SK-N-SH (cell line): ENCODE results near the gene COBL. TPM values are rescaled to one million over a fixed set of nuclear protein-coding genes. Genes with fewer than 3 reads are reported as not detected.

Experiments used
- CTCF ChIA-PET: fragments of 300-600, 350-600 bp; formaldehyde crosslinking; extraction: SDS; loops from one replicate; lab custom pipeline; 2021; lab: Yijun Ruan, JAX
- POLR2A ChIA-PET: fragments of 350-600 bp; sonication (Branson Sonifier 250); formaldehyde crosslinking; extraction: SDS; loops from one replicate; lab custom pipeline; 2020; ENCODE audit warnings: antibody characterized with exemption, inconsistent platforms; lab: Yijun Ruan, JAX
- DNase-seq: peaks from one replicate; pipeline ENCODE4 v3.0.0; 2012
- H2AFZ ChIP-seq: fragments of 200-600 bp; sonication (generic); 2 replicates; pipeline ENCODE4 v1.8.1; 2016; ENCODE audit warnings: antibody characterized with exemption, mild to moderate bottlenecking, low read depth
- H3F3A ChIP-seq: fragments of 200-600 bp; sonication (generic); replicated peaks from 2 replicates; pipeline ENCODE3; 2016; ENCODE audit warnings: antibody characterized with exemption, mild to moderate bottlenecking; ENCODE audit not compliant: insufficient read depth
- H3K27ac ChIP-seq, 2 experiments: fragments of 200-500 bp in 1 of 2; fragments of 200-600 bp in 1 of 2; sonication (Bioruptor generic) in 1 of 2; sonication (generic), shearing (Covaris generic) in 1 of 2; 2 replicates each; pipeline versions ENCODE4 v1.5.1 to v1.6.1; 2014 to 2016; ENCODE audit warnings: low read depth in 2 of 2, inconsistent platforms in 1 of 2, low read length in 1 of 2, mild to moderate bottlenecking in 1 of 2, mixed read lengths in 1 of 2
- H3K27me3 ChIP-seq: fragments of 200-600 bp; sonication (generic), shearing (Covaris generic); 2 replicates; pipeline ENCODE4 v1.6.1; 2016; ENCODE audit warnings: mixed run types; ENCODE audit not compliant: insufficient read depth
- H3K36me3 ChIP-seq, 2 experiments: fragments of 200-500 bp in 1 of 2; fragments of 200-600 bp in 1 of 2; sonication (Bioruptor generic) in 1 of 2; sonication (generic) in 1 of 2; replicated peaks in 1 of 2; 2 replicates each; pipeline versions ENCODE3 to v1.5.1; 2014 to 2016; ENCODE audit warnings: low read length in 1 of 2, mild to moderate bottlenecking in 1 of 2; ENCODE audit not compliant: insufficient read depth in 2 of 2, control insufficient read depth in 1 of 2
- H3K4me1 ChIP-seq, 2 experiments: fragments of 200-500 bp in 1 of 2; fragments of 200-600 bp in 1 of 2; sonication (Bioruptor generic) in 1 of 2; sonication (generic), shearing (Covaris generic) in 1 of 2; 2 replicates each; pipeline versions ENCODE4 v1.5.1 to v1.6.1; 2014 to 2016; ENCODE audit warnings: low read depth in 1 of 2, low read length in 1 of 2, mixed run types in 1 of 2; ENCODE audit not compliant: insufficient read depth in 2 of 2, control insufficient read depth in 1 of 2
- H3K4me2 ChIP-seq: fragments of 200-600 bp; sonication (generic), shearing (Covaris generic); 2 replicates; pipeline ENCODE4 v1.6.1; 2017; ENCODE audit warnings: mixed run types
- H3K4me3 ChIP-seq, 2 experiments: fragments of 200-500 bp in 1 of 2; fragments of 200-600 bp in 1 of 2; sonication (Bioruptor generic) in 1 of 2; sonication (generic), shearing (Covaris generic) in 1 of 2; 2 replicates each; pipeline versions ENCODE4 v1.5.1 to v1.8.1; 2014 to 2016; ENCODE audit warnings: low read depth in 2 of 2, inconsistent platforms in 1 of 2, low read length in 1 of 2, mild to moderate bottlenecking in 1 of 2, mixed read lengths in 1 of 2, moderate library complexity in 1 of 2
- H3K79me2 ChIP-seq: fragments of 200-600 bp; sonication (generic); 2 replicates; pipeline ENCODE4 v1.8.1; 2017; ENCODE audit warnings: mild to moderate bottlenecking; ENCODE audit not compliant: insufficient read depth
- H3K9ac ChIP-seq: fragments of 200-600 bp; sonication (generic); 2 replicates; pipeline ENCODE4 v1.6.1; 2017; ENCODE audit warnings: mixed run types
- H3K9me2 ChIP-seq: fragments of 200-600 bp; sonication (generic); 2 replicates; pipeline ENCODE4 v1.6.1; 2017; ENCODE audit warnings: mixed run types
- H3K9me3 ChIP-seq: fragments of 200-600 bp; sonication (generic); 2 replicates; pipeline ENCODE4 v1.6.1; 2017; ENCODE audit warnings: mixed run types, mild to moderate bottlenecking, moderate library complexity
- H4K20me1 ChIP-seq: fragments of 200-600 bp; sonication (generic); 2 replicates; pipeline ENCODE4 v1.6.1; 2017; ENCODE audit warnings: mild to moderate bottlenecking, mixed run types; ENCODE audit not compliant: insufficient read depth
- CHD2 ChIP-seq: fragments of 150-350 bp; IDR thresholded peaks from 2 replicates; pipeline ENCODE4 v1.6.1; 2018; ENCODE audit warnings: low read length; ENCODE audit not compliant: partially characterized antibody
- CTCF ChIP-seq: fragments of 200-600 bp; sonication (generic); IDR thresholded peaks from 2 replicates; pipeline ENCODE4 v1.6.1; 2017; ENCODE audit warnings: antibody characterized with exemption, mild to moderate bottlenecking, moderate library complexity
- ELF1 ChIP-seq: IDR thresholded peaks from 2 replicates; pipeline ENCODE4 v1.4.0; 2012
- EP300 ChIP-seq, 2 experiments: IDR thresholded peaks; 2 replicates each; pipeline versions ENCODE4 v1.4.0 to v1.6.1; 2012; ENCODE audit warnings: borderline replicate concordance in 1 of 2, low read depth in 1 of 2, low read length in 1 of 2
- FOSL2 ChIP-seq: IDR thresholded peaks from 2 replicates; pipeline ENCODE4 v1.4.0; 2012; ENCODE audit warnings: low read depth, mild to moderate bottlenecking, moderate library complexity, borderline replicate concordance
- GABPA ChIP-seq: IDR thresholded peaks from 2 replicates; pipeline ENCODE4 v1.4.0; 2012; ENCODE audit warnings: low read depth, mild to moderate bottlenecking
- GATA2 ChIP-seq: sonication (generic); formaldehyde crosslinking; IDR thresholded peaks from 2 replicates; pipeline ENCODE4 v1.5.0; 2020; ENCODE audit warnings: mild to moderate bottlenecking, missing genetic modification reagents
- JUND ChIP-seq: IDR thresholded peaks from 2 replicates; pipeline ENCODE4 v1.4.0; 2012
- MEF2A ChIP-seq: IDR thresholded peaks from 2 replicates; pipeline ENCODE4 v1.4.0; 2012; ENCODE audit warnings: low read depth, borderline replicate concordance
- NFIC ChIP-seq: IDR thresholded peaks from 2 replicates; pipeline ENCODE4 v1.4.0; 2012; ENCODE audit warnings: borderline replicate concordance
- RAD21 ChIP-seq: IDR thresholded peaks from 2 replicates; pipeline ENCODE4 v1.6.1; 2012; ENCODE audit warnings: mild to moderate bottlenecking, low read length
- RCOR1 ChIP-seq: fragments of 150-350 bp; IDR thresholded peaks from 2 replicates; pipeline ENCODE4 v1.6.1; 2017; ENCODE audit warnings: antibody characterized with exemption, low read length
- RXRA ChIP-seq: IDR thresholded peaks from 2 replicates; pipeline ENCODE4 v1.4.0; 2012; ENCODE audit warnings: low read depth, mild to moderate bottlenecking, borderline replicate concordance
- SIN3A ChIP-seq: IDR thresholded peaks from 2 replicates; pipeline ENCODE4 v1.6.1; 2012; ENCODE audit warnings: low read depth, mild to moderate bottlenecking, low read length, moderate library complexity, borderline replicate concordance
- SMC3 ChIP-seq: IDR thresholded peaks from 2 replicates; pipeline ENCODE4 v1.6.1; 2012; ENCODE audit warnings: low read depth, low read length, improper control_type of control experiment
- TEAD4 ChIP-seq: IDR thresholded peaks from 2 replicates; pipeline ENCODE4 v1.4.0; 2012; ENCODE audit warnings: mild to moderate bottlenecking, borderline replicate concordance; ENCODE audit not compliant: insufficient read depth
- USF1 ChIP-seq: IDR thresholded peaks from 2 replicates; pipeline ENCODE4 v1.4.0; 2012; ENCODE audit warnings: low read depth, borderline replicate concordance
- USF2 ChIP-seq: fragments of 150-350 bp; IDR thresholded peaks from 2 replicates; pipeline ENCODE4 v1.6.1; 2017; ENCODE audit warnings: antibody characterized with exemption, low read length, low read depth, borderline replicate concordance
- WGBS: methylation state at CpG from one replicate; pipeline ENCODE4 v1.1.6; 2017; ENCODE audit warnings: low lambda C conversion rate; 5-methylcytosine and 5-hydroxymethylcytosine counted together
- polyA plus RNA-seq, 3 experiments: library from polyadenylated mRNA; depleted of rRNA; stranded (reverse); fragments of >200 nt; gene quantifications; 2 replicates each; pipeline ENCODE4 v1.2.3, GENCODE V29; 2012
- TF ChIP-seq, protein P1 (sequence below): IDR thresholded peaks from 2 replicates; pipeline ENCODE4; 2012
- TF ChIP-seq, protein P2 (sequence below): IDR thresholded peaks from 2 replicates; pipeline ENCODE4 v1.4.0; 2012; ENCODE audit warnings: low read depth

The COBL gene
- polyA plus RNA-seq, 1 of the 3 experiments (the other 2 are of a cell fraction), result under 0.01 TPM

GRCh38 chr7:51344406-51345138 lies 28.0 kb upstream of the COBL start:
- no peak overlapping the region for H2AFZ ChIP-seq
- no peak for TF ChIP-seq CTCF
- no peak for TF ChIP-seq GATA2 (CRISPR knock-in tag)
- no peak for TF ChIP-seq JUND
- TF ChIP-seq RCOR1, result no peak
- TF ChIP-seq, protein P1, sequence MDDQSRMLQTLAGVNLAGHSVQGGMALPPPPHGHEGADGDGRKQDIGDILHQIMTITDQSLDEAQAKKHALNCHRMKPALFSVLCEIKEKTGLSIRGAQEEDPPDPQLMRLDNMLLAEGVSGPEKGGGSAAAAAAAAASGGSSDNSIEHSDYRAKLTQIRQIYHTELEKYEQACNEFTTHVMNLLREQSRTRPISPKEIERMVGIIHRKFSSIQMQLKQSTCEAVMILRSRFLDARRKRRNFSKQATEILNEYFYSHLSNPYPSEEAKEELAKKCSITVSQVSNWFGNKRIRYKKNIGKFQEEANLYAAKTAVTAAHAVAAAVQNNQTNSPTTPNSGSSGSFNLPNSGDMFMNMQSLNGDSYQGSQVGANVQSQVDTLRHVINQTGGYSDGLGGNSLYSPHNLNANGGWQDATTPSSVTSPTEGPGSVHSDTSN, result no peak
- no peak for TF ChIP-seq RXRA
- TF ChIP-seq USF2, result no peak
- TF ChIP-seq ELF1, result no peak
- TF ChIP-seq SMC3, result no peak
- TF ChIP-seq SIN3A, result no peak
- TF ChIP-seq TEAD4, result no peak
- no peak for TF ChIP-seq NFIC
- no peak for TF ChIP-seq FOSL2
- no peak for TF ChIP-seq RAD21
- TF ChIP-seq, protein P2, sequence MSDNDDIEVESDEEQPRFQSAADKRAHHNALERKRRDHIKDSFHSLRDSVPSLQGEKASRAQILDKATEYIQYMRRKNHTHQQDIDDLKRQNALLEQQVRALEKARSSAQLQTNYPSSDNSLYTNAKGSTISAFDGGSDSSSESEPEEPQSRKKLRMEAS, result no peak
- TF ChIP-seq MEF2A, result no peak
- TF ChIP-seq USF1, result no peak
- TF ChIP-seq GABPA, result no peak
- TF ChIP-seq EP300 (IDR thresholded peaks at IDR 0.05; ENCODE audit: borderline replicate concordance in 1 of 2, low read depth in 1 of 2, low read length in 1 of 2), result no peak
- no peak for TF ChIP-seq CHD2
- CTCF ChIA-PET, result interaction anchor here (1.0 to 1.7 kb wide), 4 partner anchors 10 to 193 kb away, joined by 3 to 6 read pairs (median 3); no protein-coding TSS in a partner anchor
- no peak overlapping the region for H3K4me3 ChIP-seq
- 13% methylated on average over 6 of the region's 6 CpGs for WGBS
- POLR2A ChIA-PET, result no interaction called here
- no peaks in the 10 kb centered on the region for H3K36me3 ChIP-seq
- H3K9me3 ChIP-seq, result no peaks in the 10 kb centered on the region
- no peaks in the 10 kb centered on the region for H3K9me2 ChIP-seq
- no peak overlapping the region for H3K9ac ChIP-seq
- H3F3A ChIP-seq, result no peaks in the 10 kb centered on the region
- H3K27me3 ChIP-seq, result no peaks in the 10 kb centered on the region
- H3K4me2 ChIP-seq, result no peak overlapping the region
- DNase-seq, result no peak
- no peaks in the 10 kb centered on the region for H3K79me2 ChIP-seq
- H3K4me1 ChIP-seq, result no peaks in the 10 kb centered on the region
- H3K27ac ChIP-seq, result no peak overlapping the region
- H4K20me1 ChIP-seq, result no peaks in the 10 kb centered on the region
